Activated naive CD8-positive, alpha-beta T cell treated with anti-CD3 and anti-CD28 coated beads, Interleukin-2, amount 50 U/mL, for 24 hours (primary cell): ENCODE data around the gene CELF2.

ENCODE experiments used
- ATAC-seq: fragments of 150-1000 bp; cut with Tn5 transposase; one replicate; pipeline ENCODE4 v1.10.0; 2021
- DNase-seq: peaks from one replicate; pipeline ENCODE4 v3.0.0; 2021
- H3K27ac Mint-ChIP-seq: one replicate; pipeline ENCODE4 v1.8.0; 2021; ENCODE audit warnings: mild to moderate bottlenecking, mixed read lengths
- H3K27me3 Mint-ChIP-seq: one replicate; pipeline ENCODE4 v1.8.0; 2021; ENCODE audit warnings: mixed read lengths
- H3K36me3 Mint-ChIP-seq: one replicate; pipeline ENCODE4 v1.8.0; 2021; ENCODE audit warnings: low read depth, mixed read lengths
- H3K4me1 Mint-ChIP-seq: one replicate; pipeline ENCODE4 v1.8.0; 2021; ENCODE audit warnings: mixed read lengths
- H3K4me3 Mint-ChIP-seq: one replicate; pipeline ENCODE4 v1.8.0; 2021; ENCODE audit warnings: mild to moderate bottlenecking, moderate library complexity, mixed read lengths
- H3K9me3 Mint-ChIP-seq: one replicate; pipeline ENCODE4 v1.8.0; 2021; ENCODE audit warnings: mixed read lengths

CELF2 gene

DNA sequence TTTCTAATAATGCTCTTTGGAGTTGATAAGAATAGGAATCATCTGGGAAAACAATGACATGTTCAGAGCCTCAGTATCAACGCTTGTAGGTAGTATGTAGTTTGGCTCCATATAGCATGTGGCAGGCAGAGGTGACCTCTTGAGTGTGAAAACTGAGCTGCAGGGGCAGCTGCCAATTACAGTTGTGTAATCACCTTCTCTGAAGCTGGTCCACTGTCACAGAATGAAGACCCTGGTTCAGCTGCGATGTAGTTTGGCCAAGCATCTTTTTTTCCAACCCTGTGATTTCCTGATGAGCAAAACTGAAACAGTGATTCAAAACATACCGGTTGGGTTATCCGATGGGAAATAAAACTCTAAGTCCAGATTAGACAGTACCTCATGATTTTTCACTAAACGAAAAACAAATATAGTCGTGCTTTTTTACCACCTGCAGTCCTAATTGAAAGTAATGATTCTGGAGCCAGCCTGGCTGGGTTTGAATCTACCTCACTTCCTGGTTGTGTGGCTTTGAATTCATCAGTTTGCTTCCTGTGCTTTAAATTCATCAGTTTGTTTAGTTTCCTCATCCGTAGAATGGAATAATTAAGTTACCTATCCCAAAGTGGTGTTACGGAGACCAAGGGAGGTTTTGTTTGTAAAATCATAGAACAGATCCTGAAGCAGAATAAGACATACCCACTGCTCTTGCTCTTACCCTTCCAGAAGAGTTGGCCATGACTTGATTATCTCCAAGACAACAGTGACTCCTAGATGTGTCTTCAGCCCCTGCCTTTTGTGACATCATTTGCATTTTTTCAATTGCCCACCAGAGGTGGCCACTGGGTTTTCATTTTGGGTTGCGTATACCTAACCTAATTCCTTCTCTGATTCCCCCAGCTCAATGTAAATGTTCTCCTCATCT, 87.4 kb downstream of the CELF2 start:
- no peak for ATAC-seq
- no peaks in the 10 kb centered on the region for H3K27me3 Mint-ChIP-seq
- H3K9me3 Mint-ChIP-seq: no peaks in the 10 kb centered on the region
- no peak overlapping the region for H3K4me3 Mint-ChIP-seq
- H3K4me1 Mint-ChIP-seq: peaks cover 14% of the 10 kb centered on the region
- DNase-seq: no peak
- no peak overlapping the region for H3K27ac Mint-ChIP-seq
- H3K36me3 Mint-ChIP-seq: no peaks in the 10 kb centered on the region

DNA sequence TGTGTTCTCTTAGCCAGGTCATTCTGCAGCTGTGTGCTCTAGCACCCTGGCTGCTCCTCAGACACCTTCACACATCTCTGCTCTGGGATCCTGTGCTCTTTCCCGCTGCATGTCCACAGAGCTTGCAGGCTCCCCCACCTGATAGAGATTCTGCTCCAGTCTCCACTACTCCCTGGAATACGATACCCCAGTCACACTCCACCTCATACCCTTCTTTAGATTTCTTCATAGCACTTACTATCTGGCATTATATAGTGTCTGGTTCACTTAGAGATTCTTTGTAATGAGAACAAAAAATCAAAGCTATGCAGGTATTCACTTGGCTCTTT, 88.0 kb downstream of the CELF2 start:
- Mint-ChIP-seq H3K4me3 (no peak overlapping the region), H3K27ac (no peak overlapping the region), H3K36me3 (no peaks in the 10 kb centered on the region), H3K9me3 (no peaks in the 10 kb centered on the region), H3K27me3 (no peaks in the 10 kb centered on the region), H3K4me1 (peaks cover 14% of the 10 kb centered on the region)
- DNase-seq: no peak
- ATAC-seq: no peak

DNA sequence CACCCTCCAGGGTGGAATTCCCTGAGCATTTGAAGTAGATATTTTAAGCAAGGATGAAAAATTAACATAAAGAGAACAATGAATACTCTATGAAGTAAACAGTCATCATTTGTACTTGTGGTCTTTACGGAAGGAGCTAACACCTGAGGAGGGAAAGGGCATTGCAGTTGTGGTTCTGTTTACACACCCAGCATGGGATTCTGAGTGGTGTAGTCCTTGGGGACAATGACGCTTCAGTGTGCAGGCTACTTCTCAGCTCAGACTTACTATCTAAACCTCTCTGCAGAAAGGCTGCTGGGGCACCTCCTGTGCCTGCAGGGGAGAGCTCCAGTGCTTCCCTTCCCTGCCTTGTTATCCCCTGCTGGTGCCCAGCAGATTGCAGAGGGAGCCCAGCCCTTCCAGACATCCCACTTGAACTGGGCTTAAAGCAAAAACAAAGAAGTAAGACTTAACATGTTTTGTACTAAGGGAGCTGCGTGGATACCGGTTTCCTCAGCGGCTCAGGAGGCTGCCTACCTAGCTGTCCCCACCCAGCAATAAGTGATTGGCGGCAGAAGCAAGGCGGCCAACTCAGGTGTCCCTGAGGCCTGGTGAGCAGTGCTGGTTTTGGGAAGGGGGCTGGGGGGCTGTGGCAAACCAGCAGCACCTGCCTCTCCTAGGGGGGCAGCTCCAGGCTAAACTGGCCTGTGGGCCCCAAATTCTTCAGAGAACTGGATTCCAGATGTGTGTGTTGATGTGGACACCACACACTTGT, 89.1 kb downstream of the CELF2 start:
- Mint-ChIP-seq H3K4me1 (peaks cover 14% of the 10 kb centered on the region), H3K4me3 (no peak overlapping the region), H3K9me3 (no peaks in the 10 kb centered on the region), H3K27me3 (no peaks in the 10 kb centered on the region), H3K27ac (no peak overlapping the region), H3K36me3 (no peaks in the 10 kb centered on the region)
- DNase-seq: no peak
- no peak for ATAC-seq

GRCh38 chr10:11107948-11108347, 90.3 kb downstream of the CELF2 start:
- Mint-ChIP-seq H3K36me3 (no peaks in the 10 kb centered on the region), H3K27ac (no peak overlapping the region), H3K4me1 (peaks cover 14% of the 10 kb centered on the region), H3K27me3 (no peaks in the 10 kb centered on the region), H3K9me3 (no peaks in the 10 kb centered on the region), H3K4me3 (no peak overlapping the region)
- DNase-seq (no peak), ATAC-seq (no peak)

- ATAC-seq: no peak
- Mint-ChIP-seq H3K27ac (no peak overlapping the region), H3K4me1 (peaks cover 18% of the 10 kb centered on the region)
Observed at GRCh38 chr10:11108356-11108755, 90.7 kb downstream of the CELF2 start.

DNA sequence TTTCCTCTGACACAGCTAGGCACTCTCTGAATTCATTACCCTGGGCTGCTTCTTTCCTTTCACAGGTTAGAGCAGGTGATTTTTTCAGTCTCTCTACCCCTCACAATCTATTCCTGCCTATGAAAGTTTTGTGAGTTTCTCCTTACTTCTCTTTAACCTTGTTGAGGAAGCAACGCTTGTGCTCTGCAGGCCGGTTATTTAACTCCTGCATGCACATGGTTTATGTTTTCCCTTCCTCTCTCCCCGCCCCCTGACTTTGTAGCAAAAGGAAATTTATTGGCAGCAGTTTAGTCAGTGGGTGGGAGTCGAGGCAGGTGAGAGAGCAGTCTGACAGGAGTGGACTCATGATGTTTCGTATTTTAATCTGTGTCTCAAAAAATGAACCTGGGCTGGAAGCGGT, 91.9 kb downstream of the CELF2 start:
- Mint-ChIP-seq H3K36me3 (no peaks in the 10 kb centered on the region), H3K27me3 (no peaks in the 10 kb centered on the region), H3K4me3 (no peak overlapping the region), H3K4me1 (peaks cover 23% of the 10 kb centered on the region), H3K27ac (no peak overlapping the region), H3K9me3 (no peaks in the 10 kb centered on the region)
- ATAC-seq (no peak), DNase-seq (no peak)

More at GRCh38 chr10:11108356-11108755, 90.7 kb downstream of the CELF2 start:
- no peak for DNase-seq
- Mint-ChIP-seq H3K36me3 (no peaks in the 10 kb centered on the region), H3K27me3 (no peaks in the 10 kb centered on the region), H3K4me3 (no peak overlapping the region), H3K9me3 (no peaks in the 10 kb centered on the region)

GRCh38 chr10:11110539-11110938, 92.9 kb downstream of the CELF2 start:
- ATAC-seq (no peak), DNase-seq (no peak)
- no peaks in the 10 kb centered on the region for H3K36me3 Mint-ChIP-seq
- H3K9me3 Mint-ChIP-seq: no peaks in the 10 kb centered on the region
- no peak overlapping the region for H3K27ac Mint-ChIP-seq
- no peak overlapping the region for H3K4me3 Mint-ChIP-seq
- H3K27me3 Mint-ChIP-seq: no peaks in the 10 kb centered on the region
- H3K4me1 Mint-ChIP-seq: peaks cover 19% of the 10 kb centered on the region

DNA sequence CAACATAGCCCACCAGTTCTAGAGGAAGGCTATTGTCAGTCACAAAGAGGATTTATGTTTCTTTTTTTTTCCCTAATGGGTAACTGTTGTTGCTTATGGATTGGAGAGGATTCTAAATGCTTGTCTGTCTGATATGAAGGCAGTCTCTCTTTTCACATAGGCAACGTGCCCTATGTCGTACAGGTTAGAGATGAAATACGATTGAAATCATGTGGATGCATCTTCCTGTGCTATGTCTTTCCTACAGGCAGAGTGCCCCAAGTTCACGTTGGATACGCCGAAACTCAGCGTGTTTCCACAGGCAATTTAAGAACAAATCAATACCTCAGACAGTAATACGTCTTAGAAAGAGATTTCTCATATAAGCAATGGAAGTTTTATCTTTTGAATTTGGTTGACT, 93.8 kb downstream of the CELF2 start:
- ATAC-seq (no peak), DNase-seq (no peak)
- no peak overlapping the region for H3K27ac Mint-ChIP-seq
- no peaks in the 10 kb centered on the region for H3K27me3 Mint-ChIP-seq
- peaks cover 16% of the 10 kb centered on the region for H3K4me1 Mint-ChIP-seq
- H3K4me3 Mint-ChIP-seq: no peak overlapping the region
- no peaks in the 10 kb centered on the region for H3K36me3 Mint-ChIP-seq
- no peaks in the 10 kb centered on the region for H3K9me3 Mint-ChIP-seq

DNA sequence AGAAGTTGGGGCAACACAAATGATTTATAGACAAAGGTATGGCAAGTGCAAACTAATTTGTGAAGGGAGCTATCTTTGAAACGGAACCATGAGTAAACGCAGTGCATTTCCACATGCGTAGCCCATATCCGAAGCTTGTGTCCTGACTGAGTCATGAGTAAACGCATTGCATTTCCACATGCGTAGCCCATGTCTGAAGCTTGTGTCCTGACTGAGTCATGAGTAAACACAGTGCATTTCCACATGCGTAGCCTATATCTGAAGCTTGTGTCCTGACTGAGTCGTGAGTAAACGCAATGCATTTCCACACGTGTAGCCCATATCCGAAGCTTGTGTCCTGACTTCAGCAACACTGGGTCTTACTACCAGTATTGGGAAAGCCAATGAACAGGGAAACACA, 95.0 kb downstream of the CELF2 start:
- Mint-ChIP-seq H3K4me3 (no peak overlapping the region), H3K36me3 (no peaks in the 10 kb centered on the region), H3K4me1 (peaks cover 16% of the 10 kb centered on the region), H3K9me3 (no peaks in the 10 kb centered on the region), H3K27ac (no peak overlapping the region), H3K27me3 (no peaks in the 10 kb centered on the region)
- no peak for DNase-seq
- ATAC-seq: no peak

- Mint-ChIP-seq H3K9me3 (no peaks in the 10 kb centered on the region), H3K36me3 (no peaks in the 10 kb centered on the region), H3K4me3 (peak overlapping the region; percentile 30), H3K27ac (peak overlapping the region; percentile 58), H3K27me3 (no peaks in the 10 kb centered on the region), H3K4me1 (peaks cover 16% of the 10 kb centered on the region)
- ATAC-seq: peak; percentile 61
- no peak for DNase-seq
Observed at GRCh38 chr10:11113156-11113555, 95.5 kb downstream of the CELF2 start.

DNA sequence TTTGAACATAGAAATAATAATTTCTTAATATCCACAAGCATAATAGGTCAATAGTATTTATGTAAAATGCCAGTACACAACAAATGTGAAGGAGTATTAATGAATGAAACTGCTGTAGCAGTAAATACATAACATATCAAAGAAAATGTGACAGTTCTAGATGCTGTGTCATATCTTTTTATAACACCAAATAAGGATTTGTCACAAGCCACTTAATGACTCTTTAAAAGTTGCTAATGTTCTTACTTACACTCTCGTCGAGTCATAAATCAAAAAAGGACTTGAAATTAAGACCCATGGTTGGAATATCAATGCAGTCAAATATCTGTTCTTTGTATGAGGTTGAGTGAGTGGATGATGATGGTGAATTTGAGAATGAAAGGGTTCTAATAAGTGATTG, 96.6 kb downstream of the CELF2 start:
- Mint-ChIP-seq H3K4me1 (peaks cover 16% of the 10 kb centered on the region), H3K4me3 (no peak overlapping the region), H3K36me3 (no peaks in the 10 kb centered on the region), H3K9me3 (no peaks in the 10 kb centered on the region), H3K27ac (no peak overlapping the region), H3K27me3 (no peaks in the 10 kb centered on the region)
- DNase-seq (no peak), ATAC-seq (no peak)

GRCh38 chr10:11115337-11115736, 97.7 kb downstream of the CELF2 start:
- H3K27me3 Mint-ChIP-seq: no peaks in the 10 kb centered on the region

DNA sequence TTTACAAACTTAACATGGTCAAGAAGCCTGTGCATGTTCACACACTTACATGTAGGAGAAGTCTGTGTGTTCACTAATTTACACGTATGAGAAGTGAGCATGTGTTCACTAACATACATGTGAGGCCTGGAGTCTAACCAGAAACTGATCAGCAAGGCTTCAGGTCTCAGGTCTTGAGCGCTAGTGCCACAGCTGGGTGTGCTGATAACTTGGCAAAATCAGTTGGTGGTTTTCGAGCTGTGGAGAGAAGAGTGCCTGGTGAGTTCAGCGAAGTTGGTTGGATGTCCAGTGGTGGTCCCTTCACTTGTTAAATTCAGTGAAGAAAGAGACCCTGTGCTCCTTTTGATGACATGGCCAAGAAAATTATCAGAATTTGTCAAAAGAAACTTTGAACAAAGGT, 98.7 kb downstream of the CELF2 start:
- H3K9me3 Mint-ChIP-seq: no peaks in the 10 kb centered on the region
- H3K4me3 Mint-ChIP-seq: no peak overlapping the region
- no peaks in the 10 kb centered on the region for H3K27me3 Mint-ChIP-seq
- no peak for ATAC-seq
- DNase-seq: no peak
- H3K27ac Mint-ChIP-seq: no peak overlapping the region
- no peaks in the 10 kb centered on the region for H3K36me3 Mint-ChIP-seq
- H3K4me1 Mint-ChIP-seq: peaks cover 18% of the 10 kb centered on the region

More at GRCh38 chr10:11115337-11115736, 97.7 kb downstream of the CELF2 start:
- no peaks in the 10 kb centered on the region for H3K9me3 Mint-ChIP-seq
- no peak overlapping the region for H3K4me3 Mint-ChIP-seq
- H3K36me3 Mint-ChIP-seq: no peaks in the 10 kb centered on the region
- DNase-seq (no peak), ATAC-seq (no peak)
- no peak overlapping the region for H3K27ac Mint-ChIP-seq
- peaks cover 16% of the 10 kb centered on the region for H3K4me1 Mint-ChIP-seq

DNA sequence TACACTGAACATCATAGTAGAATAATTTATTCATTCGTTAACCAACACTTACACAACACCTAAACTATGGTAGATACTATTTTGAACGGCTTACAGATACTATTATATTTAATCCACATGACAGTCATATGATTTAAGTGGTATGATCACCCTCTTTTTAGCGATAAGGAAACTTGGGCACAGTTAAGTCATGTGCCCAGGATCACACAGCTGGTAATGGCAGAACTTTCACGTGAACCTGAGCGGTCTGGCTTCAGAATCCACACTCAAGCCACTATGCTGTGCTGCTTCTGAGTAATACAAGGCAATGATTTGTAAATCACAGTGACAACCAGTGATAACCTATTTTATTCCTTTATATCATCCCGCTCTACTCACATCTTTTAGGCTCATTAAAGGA, 99.1 kb downstream of the CELF2 start:
- Mint-ChIP-seq H3K36me3 (no peaks in the 10 kb centered on the region), H3K4me3 (no peak overlapping the region), H3K27me3 (no peaks in the 10 kb centered on the region), H3K4me1 (peaks cover 18% of the 10 kb centered on the region), H3K9me3 (no peaks in the 10 kb centered on the region), H3K27ac (no peak overlapping the region)
- no peak for DNase-seq
- no peak for ATAC-seq

GRCh38 chr10:11118686-11119085, 101.0 kb downstream of the CELF2 start:
- H3K27me3 Mint-ChIP-seq: no peaks in the 10 kb centered on the region
- H3K9me3 Mint-ChIP-seq: peaks cover 4% of the 10 kb centered on the region
- ATAC-seq: no peak
- no peak overlapping the region for H3K4me3 Mint-ChIP-seq
- no peak overlapping the region for H3K27ac Mint-ChIP-seq
- no peak for DNase-seq
- H3K36me3 Mint-ChIP-seq: peaks cover 2% of the 10 kb centered on the region
- H3K4me1 Mint-ChIP-seq: peaks cover 14% of the 10 kb centered on the region
